Measurements from ENCODE around the gene NAMPT.

NAMPT gene

GRCh38 chr7:106205621-106206222 is 79.1 kb downstream of the NAMPT start:
- DNase-seq (ENCODE audit: low read depth in 1 of 2, low spot score in 1 of 2): no peak
- Histone ChIP-seq H3K4me3 (replicated peaks; ENCODE audit: insufficient read depth, low read length) (no peak overlapping the region), H3K27me3 (ENCODE audit: insufficient read depth, poor library complexity, severe bottlenecking) (no peaks in the 10 kb centered on the region), H3K27ac (replicated peaks) (no peak overlapping the region)
- no peak for TF ChIP-seq CTCF (IDR thresholded peaks at IDR 0.05; ENCODE audit: insufficient read depth, low read length)
- no peak for TF ChIP-seq REST (IDR thresholded peaks at IDR 0.05; ENCODE audit: insufficient replicate concordance, low read depth)
- no peak for TF ChIP-seq GABPA (IDR thresholded peaks at IDR 0.05; ENCODE audit: low read depth)
- no peak for TF ChIP-seq SPI1 (IDR thresholded peaks at IDR 0.05; ENCODE audit: borderline replicate concordance, low read depth)
- TF ChIP-seq POLR2AphosphoS5 (IDR thresholded peaks at IDR 0.05; ENCODE audit: low read depth): no peak

DNA sequence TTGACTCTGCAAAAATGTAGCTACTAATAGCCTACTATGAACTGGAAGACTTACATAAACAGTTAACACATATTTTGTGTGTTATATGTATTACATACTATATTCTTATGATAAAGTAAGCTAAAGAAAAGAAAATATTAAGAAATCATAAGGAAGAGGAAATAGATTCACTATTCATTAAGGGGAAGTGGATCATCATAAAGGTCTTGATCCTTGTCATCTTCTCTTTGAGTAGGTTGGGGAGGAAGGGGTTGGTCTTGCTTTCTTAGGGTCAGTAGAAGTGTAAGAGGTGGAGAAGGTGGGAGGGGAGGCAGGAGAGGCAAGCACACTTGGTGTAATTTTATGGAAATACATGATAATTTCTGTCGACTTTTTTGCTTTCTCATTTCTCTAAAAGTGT is 81.3 kb downstream of the NAMPT start:
- no peak for DNase-seq (ENCODE audit: low read depth in 1 of 2, low spot score in 1 of 2)
- no peak overlapping the region for H3K4me3 ChIP-seq (replicated peaks; ENCODE audit: insufficient read depth, low read length)
- no peaks in the 10 kb centered on the region for H3K27me3 ChIP-seq (ENCODE audit: insufficient read depth, poor library complexity, severe bottlenecking)
- TF ChIP-seq SPI1 (IDR thresholded peaks at IDR 0.05; ENCODE audit: borderline replicate concordance, low read depth): peak; percentile 65; the same call in 1 of the 2 replicates
- no peak for TF ChIP-seq POLR2AphosphoS5 (IDR thresholded peaks at IDR 0.05; ENCODE audit: low read depth)
- H3K27ac ChIP-seq (replicated peaks): no peak overlapping the region

GRCh38 chr7:106201164-106201563 is 83.6 kb downstream of the NAMPT start:
- no peak for TF ChIP-seq GABPA (IDR thresholded peaks at IDR 0.05; ENCODE audit: low read depth)
- no peak for TF ChIP-seq REST (IDR thresholded peaks at IDR 0.05; ENCODE audit: insufficient replicate concordance, low read depth)
- no peak for TF ChIP-seq CTCF (IDR thresholded peaks at IDR 0.05; ENCODE audit: insufficient read depth, low read length)
- TF ChIP-seq SPI1 (IDR thresholded peaks at IDR 0.05; ENCODE audit: borderline replicate concordance, low read depth): no peak
- Histone ChIP-seq H3K4me3 (replicated peaks; ENCODE audit: insufficient read depth, low read length) (no peak overlapping the region), H3K27ac (replicated peaks) (no peak overlapping the region), H3K27me3 (ENCODE audit: insufficient read depth, poor library complexity, severe bottlenecking) (no peaks in the 10 kb centered on the region)
- DNase-seq (ENCODE audit: low read depth in 1 of 2, low spot score in 1 of 2): no peak

- no peak for DNase-seq (ENCODE audit: low read depth in 1 of 2, low spot score in 1 of 2)
- H3K4me3 ChIP-seq (replicated peaks; ENCODE audit: insufficient read depth, low read length): no peak overlapping the region
- no peak overlapping the region for H3K27ac ChIP-seq (replicated peaks)
- H3K27me3 ChIP-seq (ENCODE audit: insufficient read depth, poor library complexity, severe bottlenecking): no peaks in the 10 kb centered on the region
- TF ChIP-seq SPI1 (IDR thresholded peaks at IDR 0.05; ENCODE audit: borderline replicate concordance, low read depth) (peak; percentile 54; the same call in 1 of the 2 replicates), GABPA (IDR thresholded peaks at IDR 0.05; ENCODE audit: low read depth) (no peak)
Observed at GRCh38 chr7:106199813-106200364, 84.9 kb downstream of the NAMPT start.

DNA sequence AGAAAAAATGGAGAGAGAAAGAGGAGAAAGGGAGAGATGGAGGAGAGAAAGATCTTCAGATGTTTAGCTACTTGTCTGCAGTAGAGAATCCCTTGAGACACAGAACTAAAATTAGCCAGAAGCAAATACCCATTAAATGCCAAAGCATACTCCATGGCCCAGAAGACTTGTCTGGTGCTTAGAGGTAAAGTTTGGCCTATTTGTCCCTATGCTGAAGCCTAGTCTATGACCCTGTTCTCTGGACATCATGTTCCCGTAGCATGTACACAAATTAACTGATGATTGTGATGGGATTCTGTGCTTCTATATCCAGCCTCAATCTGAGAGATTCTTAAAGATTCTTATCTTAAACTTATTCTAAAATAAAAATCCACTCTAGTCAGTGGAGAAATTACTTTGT is 85.8 kb downstream of the NAMPT start:
- no peak overlapping the region for H3K4me3 ChIP-seq (replicated peaks; ENCODE audit: insufficient read depth, low read length)
- no peak overlapping the region for H3K27ac ChIP-seq (replicated peaks)
- no peak for DNase-seq (ENCODE audit: low read depth in 1 of 2, low spot score in 1 of 2)
- H3K27me3 ChIP-seq (ENCODE audit: insufficient read depth, poor library complexity, severe bottlenecking): no peaks in the 10 kb centered on the region
- TF ChIP-seq CTCF (IDR thresholded peaks at IDR 0.05; ENCODE audit: insufficient read depth, low read length): no peak
- TF ChIP-seq REST (IDR thresholded peaks at IDR 0.05; ENCODE audit: insufficient replicate concordance, low read depth): no peak
- no peak for TF ChIP-seq SPI1 (IDR thresholded peaks at IDR 0.05; ENCODE audit: borderline replicate concordance, low read depth)
- no peak for TF ChIP-seq POLR2AphosphoS5 (IDR thresholded peaks at IDR 0.05; ENCODE audit: low read depth)
- TF ChIP-seq GABPA (IDR thresholded peaks at IDR 0.05; ENCODE audit: low read depth): no peak
